ENCODE results near the gene OR1F1.

The OR1F1 gene

GRCh38 chr16:3252967-3253366 is 65.0 kb downstream of the OR1F1 start:
- TF ChIP-seq CTCF (IDR thresholded peaks at IDR 0.05; ENCODE audit: low read depth, low read length, missing control alignments): no peak
- no peak for DNase-seq (ENCODE audit: low read depth)
- H3K4me3 ChIP-seq (ENCODE audit: low read depth, low read length): no peak overlapping the region

- no peak for DNase-seq (ENCODE audit: low read depth)
- no peak overlapping the region for H3K4me3 ChIP-seq (ENCODE audit: low read depth, low read length)
- TF ChIP-seq CTCF (IDR thresholded peaks at IDR 0.05; ENCODE audit: low read depth, low read length, missing control alignments): no peak
These were observed 66.3 kb downstream of the OR1F1 start for GRCh38 chr16:3254309-3254708.

All from GM12864 (cell line).